ENCODE measurements around the gene PSME2. TPM values are rescaled to one million over a fixed set of nuclear protein-coding genes. Genes with fewer than 3 reads are reported as not detected.

Gene PSME2
- total RNA-seq, 1 donor from 2014 or later = 163 TPM

- DNase-seq (ENCODE audit: low read depth in 2 of 2) = no peak
Observed at GRCh38 chr14:24095271-24096068, 50.9 kb downstream of the PSME2 start.

DNA sequence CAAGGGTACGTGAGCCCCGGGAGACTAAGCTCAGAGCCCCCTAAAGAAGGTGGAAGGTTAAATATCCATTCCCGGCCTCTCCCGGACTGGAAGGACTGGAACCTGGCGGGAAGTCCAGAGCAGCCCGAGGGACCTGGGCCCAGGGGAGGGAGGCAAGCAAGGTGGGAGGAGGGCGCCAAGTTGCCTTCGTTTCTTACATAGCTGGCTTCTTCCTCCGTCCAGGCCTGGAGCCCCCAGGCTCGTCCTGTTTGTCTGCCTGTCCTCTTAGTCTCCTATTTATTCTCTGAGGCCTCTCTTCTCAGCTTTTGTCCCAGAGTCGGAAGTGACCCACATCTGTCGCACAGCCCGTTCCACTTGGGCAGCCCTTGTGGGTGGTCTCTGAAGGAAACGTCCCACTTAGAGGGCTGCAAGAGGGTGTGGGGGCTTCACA, 51.6 kb downstream of the PSME2 start:
- peak in 1 of 2 donors; percentile 12 for DNase-seq (ENCODE audit: low read depth in 2 of 2)

DNA sequence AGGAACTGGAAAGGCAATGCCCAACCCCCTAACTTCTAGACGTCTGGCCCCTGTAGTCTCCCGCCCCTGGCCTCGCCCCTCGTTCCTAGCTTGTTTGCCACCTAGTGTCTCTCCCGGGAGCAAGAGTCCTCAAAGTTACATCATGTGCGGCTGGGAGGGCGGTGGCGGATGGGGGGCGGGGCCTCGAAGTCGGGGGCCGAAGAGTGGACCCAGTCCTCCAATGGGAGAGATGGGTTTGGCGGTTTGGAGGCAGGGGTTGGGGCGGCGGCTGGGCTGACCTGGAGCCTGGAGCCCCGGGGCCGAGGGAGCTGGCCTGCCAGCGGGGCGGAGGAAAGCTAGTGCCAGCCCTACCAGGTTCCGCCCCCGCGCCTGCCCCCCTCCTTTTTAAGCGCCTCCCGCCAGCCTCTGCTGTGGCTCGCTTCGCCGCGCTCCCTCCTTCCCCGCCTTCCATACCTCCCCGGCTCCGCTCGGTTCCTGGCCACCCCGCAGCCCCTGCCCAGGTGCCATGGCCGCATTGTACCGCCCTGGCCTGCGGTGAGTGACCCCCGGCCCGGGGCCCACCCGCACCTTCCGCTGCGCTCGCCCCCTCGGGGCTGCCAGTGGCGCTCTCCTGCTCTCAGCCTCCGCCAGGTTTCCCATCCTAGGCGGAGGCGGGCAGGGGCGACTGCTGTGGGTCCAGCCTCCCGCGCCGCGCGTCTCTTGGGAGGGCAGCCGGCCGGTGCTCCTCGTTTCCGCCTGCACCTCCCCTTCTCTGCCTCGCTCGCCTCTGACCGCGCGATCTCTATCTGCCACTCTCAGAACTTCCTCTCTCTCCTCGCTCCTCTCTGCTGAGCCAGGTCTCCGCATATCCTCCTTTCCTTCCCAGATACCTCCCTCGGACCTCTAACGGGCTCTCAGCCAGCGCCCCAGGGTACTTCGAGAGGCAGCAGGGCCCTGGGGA, 52.2 kb downstream of the PSME2 start, which contains the start of gene PCK2:
PCK2 (plus strand) TSS at position 411 of the 940 bp plus-strand sequence; CDS start at position 506, 95 bp downstream.
- DNase-seq (ENCODE audit: low read depth in 2 of 2) = peak in 1 of 2 donors; percentile 83

Other genes starting within 250 kb of the PSME2 start
- gene DHRS4, start 192.8 kb downstream of the PSME2 start, total RNA-seq = 43.4 and 53.1 TPM in 2 replicates
- 14.0 and 19.6 TPM in 2 replicates for gene DHRS4L2, start 157.7 kb downstream of the PSME2 start, total RNA-seq
- gene CARMIL3, start 94.6 kb downstream of the PSME2 start, total RNA-seq = under 0.01 TPM in 2 replicates
- not detected in 2 replicates for gene CPNE6, start 75.0 kb downstream of the PSME2 start, total RNA-seq
- 7.6 TPM in 2 replicates for gene PCK2, start 52.3 kb downstream of the PSME2 start, total RNA-seq
- 67.9 and 68.9 TPM in 2 replicates for gene DCAF11, start 31.8 kb downstream of the PSME2 start, total RNA-seq
- 1.4 and 1.8 TPM in 2 replicates for gene NRL, start 31.7 kb downstream of the PSME2 start, total RNA-seq
- 0.39 and 0.63 TPM in 2 replicates for gene FITM1, start 16.0 kb downstream of the PSME2 start, total RNA-seq
- gene PSME1, start 10.4 kb downstream of the PSME2 start, total RNA-seq = 116 and 144 TPM in 2 replicates
- 16.4 and 23.1 TPM in 2 replicates for gene EMC9, start 5.0 kb downstream of the PSME2 start, total RNA-seq
- gene RNF31, start 888 bp upstream of the PSME2 start, total RNA-seq = 20.4 and 31.1 TPM in 2 replicates
- gene IRF9, start 14.7 kb upstream of the PSME2 start, total RNA-seq = 38.8 and 41.8 TPM in 2 replicates
- gene REC8, start 25.5 kb upstream of the PSME2 start, total RNA-seq = 1.0 and 1.7 TPM in 2 replicates
- gene IPO4, start 42.2 kb upstream of the PSME2 start, total RNA-seq = 32.0 and 32.7 TPM in 2 replicates
- 33.9 and 56.0 TPM in 2 replicates for gene TM9SF1, start 48.8 kb upstream of the PSME2 start, total RNA-seq
- gene TSSK4, start 59.1 kb upstream of the PSME2 start, total RNA-seq = not detected in 2 replicates
- gene CHMP4A, start 66.9 kb upstream of the PSME2 start, total RNA-seq = 11.7 and 15.9 TPM in 2 replicates
- 7.0 and 10.0 TPM in 2 replicates for gene MDP1, start 69.5 kb upstream of the PSME2 start, total RNA-seq
- 172 and 193 TPM in 2 replicates for gene NEDD8, start 85.8 kb upstream of the PSME2 start, total RNA-seq
- 81.9 and 90.5 TPM in 2 replicates for gene GMPR2, start 86.3 kb upstream of the PSME2 start, total RNA-seq
- 39.9 and 57.3 TPM in 2 replicates for gene TINF2, start 96.0 kb upstream of the PSME2 start, total RNA-seq
- gene TGM1, start 116.6 kb upstream of the PSME2 start, total RNA-seq = 0.38 and 0.64 TPM in 2 replicates
- gene RABGGTA, start 125.0 kb upstream of the PSME2 start, total RNA-seq = 10.7 and 19.7 TPM in 2 replicates
- gene DHRS1, start 153.2 kb upstream of the PSME2 start, total RNA-seq = 9.1 and 14.5 TPM in 2 replicates
- 23.0 and 24.8 TPM in 2 replicates for gene NOP9, start 153.2 kb upstream of the PSME2 start, total RNA-seq
- gene CIDEB, start 161.4 kb upstream of the PSME2 start, total RNA-seq = 1.5 and 2.4 TPM in 2 replicates
- 2.1 and 3.2 TPM in 2 replicates for gene LTB4R2, start 163.5 kb upstream of the PSME2 start, total RNA-seq
- 2.0 and 2.2 TPM in 2 replicates for gene LTB4R, start 164.9 kb upstream of the PSME2 start, total RNA-seq
- gene ADCY4, start 188.5 kb upstream of the PSME2 start, total RNA-seq = 29.3 and 51.2 TPM in 2 replicates
- gene RIPK3, start 193.4 kb upstream of the PSME2 start, total RNA-seq = 1.4 and 1.8 TPM in 2 replicates
- gene NFATC4, start 221.6 kb upstream of the PSME2 start, total RNA-seq = 0.76 and 1.0 TPM in 2 replicates

Data from dermis microvascular lymphatic vessel endothelial cell (primary cell).